OCI-LY7 (cell line): Measurements from ENCODE around the gene THPO. TPM values are rescaled to one million over a fixed set of nuclear protein-coding genes. Genes with fewer than 3 reads are reported as not detected.

ENCODE experiments used
- BruUV-seq: library from RNA; stranded (reverse); fragments of 400-500 nt; replicated peaks from 2 replicates; lab custom pipeline; 2021; lab: Mats Ljungman, UMichigan
- CTCF ChIA-PET: fragments of 300-600 bp; sonication (Branson Sonifier 250); formaldehyde crosslinking; loops from one replicate; lab custom pipeline; 2022; ENCODE audit warnings: antibody characterized with exemption; ENCODE audit not compliant: unreplicated experiment; lab: Charles Lee
- POLR2A ChIA-PET: fragments of 300-600 bp; sonication (Branson Sonifier 250); formaldehyde crosslinking; loops from one replicate; lab custom pipeline; 2022; ENCODE audit warnings: antibody characterized with exemption; lab: Charles Lee
- DNase-seq: peaks from one replicate; pipeline ENCODE4 v3.0.0-alpha.2; 2015; ENCODE audit warnings: low spot score
- H2AFZ ChIP-seq: fragments of 200-600 bp; sonication (generic), shearing (Covaris generic); 2 replicates; pipeline ENCODE4 v1.6.1; 2014; ENCODE audit warnings: mild to moderate bottlenecking, antibody characterized with exemption, low read length, moderate library complexity
- H3K27ac ChIP-seq: fragments of 200-600 bp; sonication (generic); 2 replicates; pipeline ENCODE4 v1.5.1; 2014; ENCODE audit warnings: mixed run types, low read depth, mild to moderate bottlenecking, moderate library complexity, low read length, inconsistent platforms; ENCODE audit not compliant: poor library complexity, severe bottlenecking
- H3K36me3 ChIP-seq: fragments of 200-600 bp; sonication (generic); 2 replicates; pipeline ENCODE4 v1.6.1; 2014; ENCODE audit warnings: mild to moderate bottlenecking, antibody characterized with exemption, low read length, moderate library complexity, mixed read lengths; ENCODE audit not compliant: insufficient read depth
- H3K4me1 ChIP-seq: fragments of 200-600 bp; sonication (generic); 2 replicates; pipeline ENCODE4 v1.5.1; 2014; ENCODE audit warnings: mild to moderate bottlenecking, low read length; ENCODE audit not compliant: insufficient read depth, poor library complexity, severe bottlenecking
- H3K4me2 ChIP-seq: fragments of 200-600 bp; sonication (generic); 2 replicates; pipeline ENCODE4 v1.6.1; 2014; ENCODE audit warnings: mild to moderate bottlenecking, low read length
- H3K4me3 ChIP-seq: fragments of 200-600 bp; sonication (generic); 2 replicates; pipeline ENCODE4 v1.5.1; 2014; ENCODE audit warnings: mild to moderate bottlenecking, low read depth, low read length; ENCODE audit not compliant: poor library complexity, severe bottlenecking
- H3K79me2 ChIP-seq: fragments of 200-600 bp; sonication (generic); 2 replicates; pipeline ENCODE4 v1.6.1; 2016; ENCODE audit warnings: low read depth, mild to moderate bottlenecking, low read length, moderate library complexity, mixed read lengths; ENCODE audit not compliant: insufficient read depth
- H3K9me2 ChIP-seq: fragments of 200-600 bp; sonication (generic); 2 replicates; pipeline ENCODE4 v1.6.1; 2016; ENCODE audit warnings: mild to moderate bottlenecking, low read length, mixed read lengths; ENCODE audit not compliant: insufficient read depth
- H3K9me3 ChIP-seq: fragments of 200-600 bp; sonication (generic); 2 replicates; pipeline ENCODE4 v1.6.1; 2014; ENCODE audit warnings: mild to moderate bottlenecking, mixed run types, low read length, mixed read lengths
- H4K20me1 ChIP-seq: fragments of 200-600 bp; sonication (generic); 2 replicates; pipeline ENCODE4 v1.6.1; 2014; ENCODE audit warnings: mild to moderate bottlenecking, antibody characterized with exemption, low read length, moderate library complexity, mixed read lengths; ENCODE audit not compliant: insufficient read depth
- CTCF ChIP-seq: fragments of 200-600 bp; sonication (generic); conservative IDR thresholded peaks from 2 replicates; pipeline ENCODE4 v1.5.1; 2014; ENCODE audit warnings: mild to moderate bottlenecking, antibody characterized with exemption, low read length, moderate library complexity, mixed read lengths
- EZH2phosphoT487 ChIP-seq: fragments of 200-600 bp; sonication (generic); IDR thresholded peaks from 2 replicates; pipeline ENCODE4 v1.6.1; 2018; ENCODE audit warnings: low read depth, borderline replicate concordance, mild to moderate bottlenecking, mixed run types, antibody characterized with exemption, low read length, moderate library complexity, mixed read lengths
- intact Hi-C: fragments of 100-400 bp; cut with micrococcal nuclease; formaldehyde crosslinking; loops from one replicate; pipeline ENCODE4 v1.10.0; 2022; ENCODE audit not compliant: unreplicated experiment
- total RNA-seq, 2 experiments: library from RNA; depleted of rRNA in 1 of 2; stranded (reverse); fragments of >200 nt in 1 of 2; shearing (Covaris generic) in 1 of 2; gene quantifications; 2 replicates each; pipeline ENCODE4 v1.2.3, GENCODE V29; 2014 to 2022

Gene THPO
- total RNA-seq, 2 experiments from 2014 or later = not detected

- Histone ChIP-seq H3K9me3 (no peaks in the 10 kb centered on the region), H3K36me3 (peaks cover 15% of the 10 kb centered on the region), H4K20me1 (no peaks in the 10 kb centered on the region; the same call in 1 of the 2 replicates), H3K9me2 (no peaks in the 10 kb centered on the region), H3K4me2 (peak overlapping the region; percentile 84), H3K4me1 (peaks cover 23% of the 10 kb centered on the region), H3K79me2 (peaks cover 19% of the 10 kb centered on the region; the same call in 1 of the 2 replicates), H3K4me3 (peak overlapping the region; percentile 97), H2AFZ (peak overlapping the region; percentile 20; the same call in 1 of the 2 replicates), H3K27ac (no peak overlapping the region)
- ChIA-PET POLR2A (interaction anchor here (0.6 to 1.0 kb wide), 3 partner anchors 13 to 1227 kb away, joined by 3 to 7 read pairs (median 3); no protein-coding TSS in a partner anchor), CTCF (interaction anchor here (0.5 kb wide), 1 partner anchor 101 kb away, joined by 3 read pairs; no protein-coding TSS in a partner anchor)
- TF ChIP-seq CTCF (no peak), EZH2phosphoT487 (no peak)
- DNase-seq = no peak
- no TSS peak for BruUV-seq
- intact Hi-C loops = loop anchor here (5.0 kb wide), 2 partner anchors 224 to 934 kb away; partner anchors contain the start of genes EIF2B5 and MCF2L2
Measured at GRCh38 chr3:184360929-184361531, 17.0 kb downstream of the THPO start.

- POLR2A ChIA-PET = interaction anchor here (0.6 to 1.0 kb wide), 4 partner anchors 12 to 574 kb away, joined by 3 to 7 read pairs (median 4); no protein-coding TSS in a partner anchor
Measured at GRCh38 chr3:184360070-184360928, 17.7 kb downstream of the THPO start.

More at GRCh38 chr3:184360070-184360928, 17.7 kb downstream of the THPO start:
- intact Hi-C loops = loop anchor here (5.0 kb wide), 2 partner anchors 223 to 933 kb away; partner anchors contain the start of genes EIF2B5 and MCF2L2
- no TSS peak for BruUV-seq
- Histone ChIP-seq H2AFZ (no peak overlapping the region), H3K9me2 (no peaks in the 10 kb centered on the region), H3K27ac (no peak overlapping the region), H4K20me1 (no peaks in the 10 kb centered on the region; the same call in 1 of the 2 replicates), H3K79me2 (peaks cover 19% of the 10 kb centered on the region; the same call in 1 of the 2 replicates), H3K4me3 (peak overlapping the region; percentile 97), H3K9me3 (no peaks in the 10 kb centered on the region), H3K36me3 (peaks cover 10% of the 10 kb centered on the region), H3K4me1 (peaks cover 23% of the 10 kb centered on the region), H3K4me2 (peak overlapping the region; percentile 84)
- CTCF ChIA-PET = interaction anchor here (0.5 kb wide), 1 partner anchor 101 kb away, joined by 3 read pairs; no protein-coding TSS in a partner anchor
- DNase-seq = no peak
- TF ChIP-seq EZH2phosphoT487 = no peak
- no peak for TF ChIP-seq CTCF
